Epithelial cell of esophagus (primary cell): ENCODE results near the gene MYL5.
A peak's percentile ranks its signal among the peaks of the same experiment; 100 is the strongest.
"Not testable (repeated sequence)": the region's sequence is repeated elsewhere in the genome, so short reads cannot be mapped to it uniquely, and the experiment has no call there.

ENCODE experiments used
- DNase-seq: peaks from one replicate; pipeline ENCODE4 v3.0.0; 2010; ENCODE audit warnings: low read depth
- H3K4me3 ChIP-seq: 2 replicates; pipeline ENCODE4 v1.5.1; 2011; ENCODE audit warnings: mild to moderate bottlenecking, low read length, control low read depth
- CTCF ChIP-seq: IDR thresholded peaks from 2 replicates; pipeline ENCODE4 v1.5.1; 2011; ENCODE audit warnings: low read depth, mild to moderate bottlenecking, low read length, control low read depth, inconsistent platforms; ENCODE audit not compliant: insufficient read depth; ENCODE audit errors: missing control alignments

The MYL5 gene

GRCh38 chr4:667545-667925, 6.8 kb upstream of the MYL5 start:
- TF ChIP-seq CTCF = no peak
- H3K4me3 ChIP-seq = no peak overlapping the region
- no peak for DNase-seq

GRCh38 chr4:668219-668618, 6.1 kb upstream of the MYL5 start:
- not testable (repeated sequence) for H3K4me3 ChIP-seq, DNase-seq

DNA sequence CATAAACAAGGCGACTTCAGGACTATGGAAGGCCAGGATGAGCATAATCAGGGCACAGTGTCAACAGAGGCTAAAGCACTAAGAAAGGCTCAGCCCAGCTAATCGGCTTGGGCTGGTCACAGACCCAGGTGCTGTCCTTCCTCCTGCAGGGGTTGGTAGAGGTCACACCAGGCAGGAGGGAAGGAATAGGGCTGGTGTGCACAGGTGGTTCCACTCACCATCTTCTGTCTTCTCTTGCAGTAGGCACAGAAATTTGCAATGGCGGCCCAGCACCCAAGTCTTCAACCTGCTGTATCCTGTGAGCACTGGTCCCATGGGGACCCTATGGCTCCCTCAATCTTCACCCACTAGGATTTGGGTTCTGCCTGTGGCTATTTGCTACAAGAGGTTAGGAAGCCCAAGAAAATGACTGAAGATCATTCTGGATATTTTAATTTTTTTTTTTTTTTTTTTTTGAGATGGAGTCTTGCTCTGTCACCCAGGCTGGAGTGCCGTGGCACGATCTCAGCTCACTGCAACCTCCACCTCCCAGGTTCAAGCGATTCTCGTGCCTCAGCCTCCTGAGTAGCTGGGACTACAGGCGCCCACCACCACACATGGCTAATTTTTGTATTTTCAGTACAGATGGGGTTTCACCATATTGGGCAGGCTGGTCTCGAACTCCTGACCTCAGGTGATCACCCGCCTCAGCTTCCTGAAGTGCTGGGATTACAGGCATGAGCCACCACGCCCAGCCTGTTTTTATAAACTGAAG, 4.4 kb upstream of the MYL5 start:
- not testable (repeated sequence) for DNase-seq, H3K4me3 ChIP-seq

GRCh38 chr4:671769-672168, 2.6 kb upstream of the MYL5 start:
- no peak overlapping the region for H3K4me3 ChIP-seq
- no peak for TF ChIP-seq CTCF
- DNase-seq = no peak

- DNase-seq = peak; percentile 29
- peak overlapping the region; percentile 73 for H3K4me3 ChIP-seq
- no peak for TF ChIP-seq CTCF
Observed at GRCh38 chr4:673349-674091, 822 bp upstream of the MYL5 start.

DNA sequence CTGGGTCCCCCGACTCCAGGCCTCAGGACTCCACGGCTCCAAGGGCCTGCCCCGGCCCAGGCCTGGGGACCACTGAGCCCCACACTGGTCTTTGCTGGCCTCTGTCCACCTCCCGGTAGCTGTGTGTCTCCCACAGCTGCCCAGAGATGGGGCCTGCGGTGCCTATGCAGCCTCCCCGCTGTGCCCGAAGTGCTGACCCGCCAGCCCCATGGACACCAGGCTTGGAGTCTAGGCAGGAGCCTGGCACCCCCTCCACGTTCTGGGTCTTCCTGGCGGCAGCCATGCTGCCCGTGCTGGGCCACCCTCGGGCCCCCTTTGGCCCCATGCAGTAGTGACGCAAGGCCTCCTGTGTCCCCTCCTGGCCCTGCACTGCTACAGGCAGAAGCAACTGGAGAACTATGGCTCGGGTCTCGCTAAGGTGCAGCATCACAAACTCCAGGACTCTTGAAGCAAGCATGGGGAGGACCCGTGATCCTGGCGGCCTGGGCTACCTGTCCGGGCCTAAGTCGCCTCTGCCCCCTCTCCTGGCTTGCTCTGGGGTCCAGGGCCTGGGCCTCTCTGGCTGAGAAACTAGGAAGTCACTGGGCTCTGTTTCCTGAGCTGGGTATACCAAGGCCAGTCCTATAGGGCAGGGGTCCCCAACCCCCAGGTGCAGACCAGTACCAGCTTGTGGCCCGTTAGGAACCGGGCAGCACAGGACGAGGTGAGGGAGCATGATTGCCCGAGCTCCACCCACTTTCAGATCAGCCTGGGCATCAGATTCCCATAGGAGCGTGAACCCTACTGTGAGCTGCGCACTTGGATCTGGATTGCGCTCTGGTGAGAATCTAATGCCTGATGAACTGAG, 917 bp downstream of the MYL5 start:
- peak overlapping the region; percentile 73 for H3K4me3 ChIP-seq
- no peak for DNase-seq
- no peak for TF ChIP-seq CTCF

GRCh38 chr4:675980-676870, 1.9 kb downstream of the MYL5 start:
- no peak for TF ChIP-seq CTCF
- DNase-seq = no peak
- no peak overlapping the region for H3K4me3 ChIP-seq
